Measurements from ENCODE around the gene TMEM80. TPM values are rescaled to one million over a fixed set of nuclear protein-coding genes. Genes with fewer than 3 reads are reported as not detected.

Gene TMEM80
- total and polyA plus RNA-seq, 2 of the 8 experiments (the other 6 are each of a cell fraction or from before 2014, with no cell fraction given): 8.0 to 16.3 TPM

DNA sequence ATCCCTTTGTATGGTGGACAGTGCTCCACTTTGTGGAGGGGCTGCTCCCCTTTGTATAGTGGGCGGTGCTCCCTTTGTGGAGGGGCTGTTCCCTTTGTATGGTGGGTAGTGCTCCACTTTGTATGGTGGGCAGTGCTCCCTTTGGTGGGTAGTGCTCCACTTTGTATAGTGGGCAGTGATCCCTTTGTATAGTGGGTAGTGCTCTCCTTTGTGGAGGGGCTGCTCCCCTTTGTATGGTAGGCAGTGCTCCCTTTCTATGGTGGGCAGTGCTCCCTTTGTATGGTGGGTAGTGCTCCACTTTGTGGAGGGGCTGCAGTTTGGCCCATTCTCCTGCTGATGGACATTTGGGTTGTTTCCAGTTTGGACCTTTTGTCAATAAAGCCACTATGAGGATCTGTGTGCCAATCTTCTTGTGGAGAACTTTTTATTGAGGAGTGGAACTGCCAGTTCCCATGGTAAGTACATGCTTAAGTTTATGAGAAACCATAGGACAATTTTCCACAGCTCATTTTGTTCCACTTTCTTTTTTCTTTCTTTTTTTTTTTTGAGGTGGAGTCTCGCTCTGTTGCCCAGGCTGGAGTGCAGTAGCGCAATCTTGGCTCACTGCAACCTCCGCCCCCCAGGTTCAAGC is 47.1 kb downstream of the TMEM80 start (continued):
- TF ChIP-seq, protein P1, sequence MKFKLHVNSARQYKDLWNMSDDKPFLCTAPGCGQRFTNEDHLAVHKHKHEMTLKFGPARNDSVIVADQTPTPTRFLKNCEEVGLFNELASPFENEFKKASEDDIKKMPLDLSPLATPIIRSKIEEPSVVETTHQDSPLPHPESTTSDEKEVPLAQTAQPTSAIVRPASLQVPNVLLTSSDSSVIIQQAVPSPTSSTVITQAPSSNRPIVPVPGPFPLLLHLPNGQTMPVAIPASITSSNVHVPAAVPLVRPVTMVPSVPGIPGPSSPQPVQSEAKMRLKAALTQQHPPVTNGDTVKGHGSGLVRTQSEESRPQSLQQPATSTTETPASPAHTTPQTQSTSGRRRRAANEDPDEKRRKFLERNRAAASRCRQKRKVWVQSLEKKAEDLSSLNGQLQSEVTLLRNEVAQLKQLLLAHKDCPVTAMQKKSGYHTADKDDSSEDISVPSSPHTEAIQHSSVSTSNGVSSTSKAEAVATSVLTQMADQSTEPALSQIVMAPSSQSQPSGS (IDR thresholded peaks at IDR 0.05; ENCODE audit: low read length): no peak
